ENCODE data around the gene TMEM87B.
A peak's percentile ranks its signal among the peaks of the same experiment; 100 is the strongest.
"Not testable (repeated sequence)": the region's sequence is repeated elsewhere in the genome, so short reads cannot be mapped to it uniquely, and the experiment has no call there.

Gene TMEM87B

DNA sequence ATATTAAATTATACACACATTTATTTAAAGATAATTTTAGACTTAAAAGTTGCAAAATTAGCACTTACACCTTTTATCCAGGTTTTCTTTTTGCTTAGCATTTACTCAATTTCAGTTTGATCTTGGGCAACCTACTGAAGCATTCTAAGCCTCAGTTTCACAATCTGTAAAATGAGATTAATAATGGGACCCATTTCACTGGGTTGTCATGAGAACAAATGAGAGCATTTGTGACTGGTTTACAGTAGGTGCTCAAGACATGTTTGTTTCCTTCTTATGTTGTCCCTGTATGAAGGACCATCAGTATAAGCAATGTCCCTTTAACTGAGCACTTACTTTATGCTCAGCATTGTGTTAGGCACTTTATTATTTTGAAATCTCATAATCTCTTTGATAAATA lies 78.3 kb downstream of the TMEM87B start:
- no peak for DNase-seq (ENCODE audit: low spot score)

DNA sequence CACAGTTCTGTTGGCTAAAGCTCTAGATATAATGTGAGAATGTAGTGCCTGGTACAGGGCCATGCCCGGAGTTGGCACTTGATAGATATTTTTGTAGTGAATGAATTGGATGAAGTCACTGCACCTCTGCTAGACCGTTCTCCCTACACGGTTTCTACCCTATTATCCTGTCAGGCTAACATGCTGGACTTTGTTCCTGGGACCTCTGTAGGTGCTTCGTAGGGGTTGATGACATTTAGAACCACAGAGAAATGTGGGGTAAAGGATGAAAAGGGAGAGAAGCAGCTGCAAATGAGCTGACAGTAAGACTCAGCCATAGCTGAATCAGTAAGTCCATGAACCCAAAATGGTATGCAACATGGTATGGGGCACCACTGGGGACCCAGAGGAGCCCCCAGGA lies 79.1 kb downstream of the TMEM87B start:
- no peak for DNase-seq (ENCODE audit: low spot score)

GRCh38 chr2:112136096-112136495 lies 81.0 kb downstream of the TMEM87B start:
- no peak for DNase-seq (ENCODE audit: low spot score)

- DNase-seq (ENCODE audit: low spot score): no peak
These were observed 82.6 kb downstream of the TMEM87B start for GRCh38 chr2:112137516-112138158.

- peak; percentile 77 for DNase-seq (ENCODE audit: low spot score)
These were observed 83.3 kb downstream of the TMEM87B start, which contains the start of gene FBLN7 for GRCh38 chr2:112138159-112139032. FBLN7 (plus strand) TSS chr2:112138385; CDS start chr2:112138656, 271 bp downstream.

DNA sequence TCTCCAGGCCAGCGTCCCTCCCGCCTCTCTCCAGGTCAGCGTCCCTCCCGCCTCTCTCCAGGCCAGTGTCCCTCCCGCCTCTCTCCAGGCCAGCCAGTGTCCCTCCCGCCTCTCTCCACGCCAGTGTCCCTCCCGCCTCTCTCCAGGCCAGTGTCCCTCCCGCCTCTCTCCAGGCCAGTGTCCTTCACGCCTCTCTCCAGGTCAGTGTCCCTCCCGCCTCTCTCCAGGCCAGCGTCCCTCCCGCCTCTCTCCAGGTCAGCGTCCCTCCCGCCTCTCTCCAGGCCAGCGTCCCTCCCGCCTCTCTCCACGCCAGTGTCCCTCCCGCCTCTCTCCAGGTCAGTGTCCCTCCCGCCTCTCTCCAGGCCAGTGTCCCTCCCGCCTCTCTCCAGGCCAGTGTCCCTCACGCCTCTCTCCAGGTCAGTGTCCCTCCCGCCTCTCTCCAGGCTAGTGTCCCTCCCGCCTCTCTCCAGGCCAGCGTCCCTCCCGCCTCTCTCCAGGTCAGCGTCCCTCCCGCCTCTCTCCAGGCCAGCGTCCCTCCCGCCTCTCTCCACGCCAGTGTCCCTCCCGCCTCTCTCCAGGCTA lies 84.1 kb downstream of the TMEM87B start:
- not testable (repeated sequence) for DNase-seq (ENCODE audit: low spot score)

DNA sequence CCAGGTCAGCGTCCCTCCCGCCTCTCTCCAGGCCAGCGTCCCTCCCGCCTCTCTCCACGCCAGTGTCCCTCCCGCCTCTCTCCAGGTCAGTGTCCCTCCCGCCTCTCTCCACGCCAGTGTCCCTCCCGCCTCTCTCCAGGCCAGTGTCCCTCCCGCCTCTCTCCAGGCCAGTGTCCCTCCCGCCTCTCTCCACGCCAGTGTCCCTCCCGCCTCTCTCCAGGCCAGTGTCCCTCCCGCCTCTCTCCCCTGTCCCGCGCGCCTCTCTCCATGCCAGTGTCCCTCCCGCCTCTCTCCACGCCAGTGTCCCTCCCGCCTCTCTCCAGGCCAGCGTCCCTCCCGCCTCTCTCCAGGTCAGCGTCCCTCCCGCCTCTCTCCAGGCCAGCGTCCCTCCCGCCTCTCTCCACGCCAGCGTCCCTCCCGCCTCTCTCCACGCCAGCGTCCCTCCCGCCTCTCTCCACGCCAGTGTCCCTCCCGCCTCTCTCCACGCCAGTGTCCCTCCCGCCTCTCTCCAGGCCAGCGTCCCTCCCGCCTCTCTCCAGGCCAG lies 84.7 kb downstream of the TMEM87B start:
- not testable (repeated sequence) for DNase-seq (ENCODE audit: low spot score)

DNA sequence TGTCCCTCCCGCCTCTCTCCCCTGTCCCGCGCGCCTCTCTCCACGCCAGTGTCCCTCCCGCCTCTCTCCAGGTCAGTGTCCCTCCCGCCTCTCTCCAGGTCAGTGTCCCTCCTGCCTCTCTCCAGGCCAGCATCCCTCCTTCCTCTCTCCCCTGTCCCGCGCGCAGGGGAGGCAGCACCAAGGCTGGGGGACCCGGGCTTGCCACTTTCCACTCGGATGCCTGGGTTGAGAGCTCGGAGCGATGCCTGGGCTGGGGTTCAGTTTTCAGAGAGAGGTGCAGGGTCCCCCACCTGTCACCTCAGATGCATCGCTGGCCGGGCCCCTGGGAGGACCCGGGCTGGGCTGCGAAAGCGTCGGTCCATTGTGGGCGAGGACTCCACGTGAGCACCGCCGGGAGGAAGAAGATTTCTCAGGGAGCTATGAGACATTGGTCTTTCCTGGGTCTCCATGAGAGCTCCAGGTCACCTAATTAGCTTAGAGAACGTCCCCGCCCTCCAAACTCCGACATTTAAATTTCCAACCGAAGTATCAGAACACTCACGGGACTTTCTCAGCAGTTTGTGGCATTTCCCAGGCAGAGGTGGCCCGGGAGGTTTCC lies 85.2 kb downstream of the TMEM87B start:
- no peak for DNase-seq (ENCODE audit: low spot score)

GRCh38 chr2:112140899-112141625 lies 86.0 kb downstream of the TMEM87B start:
- no peak for DNase-seq (ENCODE audit: low spot score)

- no peak for DNase-seq (ENCODE audit: low spot score)
These were observed 86.5 kb downstream of the TMEM87B start for GRCh38 chr2:112141626-112142007.

DNA sequence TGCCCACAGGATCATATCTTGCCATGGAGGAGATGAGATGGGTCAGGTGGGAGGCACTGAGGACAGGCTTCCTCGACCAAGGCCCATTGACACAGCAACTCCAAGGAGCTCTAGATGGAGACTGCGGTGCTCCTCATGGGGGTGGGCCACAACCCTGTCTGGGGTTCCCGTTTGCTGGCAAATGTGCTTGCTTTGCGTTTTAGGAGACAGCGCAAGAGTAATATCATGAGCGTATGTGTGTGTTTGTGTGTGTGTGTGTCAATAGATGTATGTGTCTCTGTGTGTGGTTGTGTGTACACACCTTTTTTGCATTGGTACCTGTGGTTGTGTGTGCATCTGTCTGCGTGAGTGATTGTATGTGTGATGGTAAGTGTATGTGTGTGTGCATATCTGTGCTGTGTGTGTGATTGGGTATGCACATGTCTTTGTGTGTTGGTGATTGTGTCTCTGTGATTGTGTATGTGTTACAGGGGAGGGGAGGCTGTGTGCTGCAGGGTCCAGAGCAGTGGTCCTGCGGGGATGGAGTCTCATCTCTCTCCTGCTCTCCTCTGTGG lies 87.5 kb downstream of the TMEM87B start:
- no peak for DNase-seq (ENCODE audit: low spot score)

- no peak for DNase-seq (ENCODE audit: low spot score)
These were observed 88.1 kb downstream of the TMEM87B start for GRCh38 chr2:112143150-112143549.

GRCh38 chr2:112144966-112145365 lies 89.9 kb downstream of the TMEM87B start:
- DNase-seq (ENCODE audit: low spot score): no peak

DNA sequence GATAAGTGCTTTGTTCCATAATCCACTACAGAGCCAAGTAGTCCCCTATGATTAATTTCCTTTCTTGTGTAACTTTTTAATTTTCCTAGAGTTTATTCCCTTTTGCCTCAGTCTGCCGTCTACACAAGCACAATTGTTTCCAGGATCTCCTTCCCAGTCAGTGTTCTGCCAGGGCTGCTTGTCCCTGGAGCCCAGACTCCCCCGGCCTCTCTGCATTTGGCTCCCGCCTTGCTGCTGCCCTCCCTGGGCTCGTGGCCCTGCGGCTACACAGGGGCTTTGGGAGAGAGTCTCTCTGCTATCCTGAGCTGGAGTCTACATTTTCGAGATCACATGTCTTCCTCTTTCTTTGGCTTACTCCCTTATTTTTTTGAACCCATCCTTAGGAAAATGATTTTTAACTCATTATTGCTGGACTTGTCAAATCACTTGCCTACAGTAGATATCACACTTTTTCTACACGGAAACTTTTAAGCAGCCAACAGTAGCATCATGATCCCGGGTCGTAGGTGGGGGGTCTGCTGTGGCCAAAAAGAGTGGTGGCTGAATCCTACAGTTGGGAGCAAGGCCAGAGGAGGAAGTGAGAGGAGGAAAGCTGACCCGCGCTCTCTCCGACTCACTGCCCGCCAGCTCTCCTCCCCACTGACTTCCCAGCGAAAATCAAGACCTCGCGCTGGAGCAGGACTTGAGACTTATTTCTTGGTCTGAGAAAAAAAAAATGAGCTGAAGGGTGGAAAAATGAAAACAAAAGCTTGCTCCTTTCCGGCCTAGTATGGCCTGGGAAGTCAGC lies 92.5 kb downstream of the TMEM87B start:
- DNase-seq (ENCODE audit: low spot score): no peak

DNA sequence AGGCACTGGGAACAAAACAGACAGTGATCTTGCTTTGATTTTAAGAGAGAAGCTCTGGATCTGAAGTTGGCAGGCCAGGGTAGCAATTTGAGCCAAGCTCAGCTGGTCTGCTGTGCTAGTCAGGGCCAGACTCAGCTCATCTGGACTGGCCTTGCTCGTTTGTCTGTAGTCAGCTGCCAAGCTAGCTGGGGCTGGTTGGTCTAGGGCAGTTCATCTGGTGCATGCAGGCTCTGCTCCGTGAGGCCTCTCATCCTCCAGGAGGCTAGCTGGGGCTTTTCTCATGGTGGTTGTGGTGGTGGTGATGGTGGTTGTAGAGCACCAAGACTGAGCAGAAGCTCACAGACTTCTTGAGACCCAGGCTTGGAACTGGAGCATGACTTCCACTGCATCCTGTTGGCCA lies 93.4 kb downstream of the TMEM87B start:
- no peak for DNase-seq (ENCODE audit: low spot score)

- no peak for DNase-seq (ENCODE audit: low spot score)
These were observed 94.1 kb downstream of the TMEM87B start for GRCh38 chr2:112149194-112149593.

DNA sequence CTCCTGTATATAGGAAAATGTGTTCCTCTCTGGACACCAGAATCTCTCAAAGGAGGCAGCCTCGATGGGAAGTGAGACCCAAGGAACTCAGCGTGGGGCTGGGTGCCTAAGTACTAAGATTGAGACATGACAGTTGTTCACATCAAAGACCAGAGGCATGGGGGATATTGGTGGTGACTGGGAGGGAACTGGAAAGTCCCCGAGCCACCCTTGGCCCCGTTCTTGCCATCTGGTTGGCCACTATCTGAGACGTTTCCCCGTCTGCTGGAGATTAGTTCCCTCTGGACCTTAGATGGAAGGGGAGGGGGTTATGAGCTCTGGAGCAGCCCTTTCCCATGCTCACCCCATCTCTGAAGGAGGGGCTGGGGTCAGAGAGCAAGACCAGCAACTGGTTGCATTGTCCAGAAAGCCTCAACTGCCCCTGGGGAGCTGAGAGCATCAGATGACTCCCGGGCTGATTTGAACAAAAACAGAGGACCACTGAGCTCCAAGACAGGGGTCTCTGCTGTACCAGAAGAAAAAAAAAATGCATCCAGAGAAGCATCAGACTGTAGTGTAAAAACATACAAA lies 94.9 kb downstream of the TMEM87B start:
- no peak for DNase-seq (ENCODE audit: low spot score)

DNA sequence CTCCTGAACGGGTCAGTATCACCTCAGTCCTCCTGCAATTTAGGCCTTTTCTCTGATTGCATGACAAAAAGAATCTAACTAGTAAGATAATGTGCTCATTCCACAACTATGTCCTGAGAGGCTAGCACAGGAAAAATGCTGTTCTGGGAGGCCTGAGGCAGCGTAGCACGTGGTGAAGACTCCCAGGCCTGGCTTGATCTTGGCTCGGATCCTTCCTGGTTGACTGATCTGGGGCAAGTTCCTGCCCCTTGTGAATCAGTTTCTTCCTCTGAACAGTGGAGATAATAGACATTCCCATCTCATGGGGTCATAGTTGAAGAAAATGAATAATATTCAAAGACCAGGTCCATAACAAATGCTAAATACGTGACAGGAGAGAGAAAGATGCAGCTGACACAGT lies 95.4 kb downstream of the TMEM87B start:
- DNase-seq (ENCODE audit: low spot score): no peak

DNA sequence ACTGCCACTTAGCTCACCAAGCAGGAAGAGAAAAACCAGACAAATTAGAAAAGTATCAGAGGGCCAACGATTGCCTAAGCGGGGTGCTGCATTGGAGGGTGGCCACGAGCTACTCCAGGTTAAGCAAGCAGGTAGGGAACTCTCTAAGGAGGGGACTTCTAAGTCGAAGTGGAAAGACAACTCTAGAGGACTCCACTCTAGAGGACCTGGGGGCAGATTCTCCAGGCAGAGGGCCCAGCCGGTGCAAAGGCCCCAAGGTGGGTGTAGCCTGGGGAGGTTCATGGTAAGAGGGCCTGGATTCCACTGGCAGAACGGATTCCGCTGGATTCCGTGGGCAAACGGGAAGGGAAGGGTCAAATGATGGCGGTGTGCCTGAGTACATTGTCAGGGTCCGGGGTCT lies 95.8 kb downstream of the TMEM87B start:
- DNase-seq (ENCODE audit: low spot score): no peak

GRCh38 chr2:112151271-112151670 lies 96.2 kb downstream of the TMEM87B start:
- DNase-seq (ENCODE audit: low spot score): no peak

Data from ecto neural progenitor cell (in vitro differentiated cells).